ENCODE measurements around the gene PRRG4.

Gene PRRG4

DNA sequence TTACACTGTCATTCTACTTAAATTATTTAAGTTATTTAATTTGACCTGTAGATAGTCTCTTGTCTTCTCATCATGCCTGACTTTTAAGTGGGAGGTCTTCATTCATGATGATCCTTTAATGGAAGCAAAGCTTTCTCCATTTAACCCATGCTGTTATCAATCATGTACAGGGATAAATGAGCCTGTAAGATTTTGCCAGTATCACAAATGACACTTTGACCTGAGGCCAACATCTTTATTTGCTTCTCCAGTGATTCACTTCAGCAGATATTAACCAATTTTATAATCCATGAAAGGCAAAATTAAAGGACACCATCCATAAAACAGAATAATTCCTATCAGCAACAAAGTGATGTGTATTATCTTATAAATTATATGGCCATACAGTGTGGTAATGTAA, 42.9 kb upstream of the PRRG4 start:
- Histone ChIP-seq H3K4me3 (ENCODE audit: low read length in 2 of 2) (no peak overlapping the region), H3K4me1 (ENCODE audit: control insufficient read depth in 2 of 2, insufficient read depth in 1 of 2, low read depth in 1 of 2, low read length in 2 of 2) (no peaks in the 10 kb centered on the region), H3K18ac (ENCODE audit: low read length) (no peak overlapping the region), H3K27ac (replicated peaks; ENCODE audit: low read length) (no peak overlapping the region), H3K27me3 (ENCODE audit: control insufficient read depth in 3 of 3, insufficient read depth in 3 of 3, low read depth in 1 of 3, low read length in 3 of 3) (peaks cover 0 to 16% (median 0%) of the 10 kb centered on the region in 3 experiments), H3K9ac (ENCODE audit: low read depth, low read length, poor library complexity) (no peak overlapping the region), H3K23ac (ENCODE audit: low read depth, low read length, poor library complexity) (no peak overlapping the region), H2BK5ac (ENCODE audit: low read length) (no peak overlapping the region), H3K4ac (ENCODE audit: low read length) (no peak overlapping the region), H3K14ac (ENCODE audit: low read length) (no peak overlapping the region), H2BK120ac (ENCODE audit: low read depth, low read length) (no peak overlapping the region), H2BK15ac (ENCODE audit: low read length) (no peak overlapping the region), H4K91ac (ENCODE audit: low read depth, low read length, poor library complexity) (no peak overlapping the region), H2BK12ac (ENCODE audit: low read length) (no peak overlapping the region), H2AK5ac (ENCODE audit: low read depth, low read length) (no peak overlapping the region), H3K4me2 (ENCODE audit: insufficient read depth, low read length, poor library complexity, severe bottlenecking) (no peak overlapping the region), H4K8ac (ENCODE audit: low read depth, low read length) (no peak overlapping the region), H3K9me3 (replicated peaks in 1 of 2; ENCODE audit: control insufficient read depth in 2 of 2, insufficient read depth in 1 of 2, low read depth in 1 of 2, low read length in 2 of 2) (no peaks in the 10 kb centered on the region), H2AFZ (ENCODE audit: low read length) (no peak overlapping the region), H3K36me3 (replicated peaks in 1 of 2; ENCODE audit: control insufficient read depth in 2 of 2, insufficient read depth in 2 of 2, low read length in 2 of 2) (no peaks in the 10 kb centered on the region), H3K79me1 (ENCODE audit: low read depth, low read length) (no peaks in the 10 kb centered on the region)
- no peak for DNase-seq (ENCODE audit: low spot score)

GRCh38 chr11:32790916-32791315, 38.8 kb upstream of the PRRG4 start:
- Histone ChIP-seq H3K18ac (ENCODE audit: low read length) (no peak overlapping the region), H2BK120ac (ENCODE audit: low read depth, low read length) (no peak overlapping the region), H2BK15ac (ENCODE audit: low read length) (no peak overlapping the region), H2AK5ac (ENCODE audit: low read depth, low read length) (no peak overlapping the region), H3K79me1 (ENCODE audit: low read depth, low read length) (no peaks in the 10 kb centered on the region), H2BK5ac (ENCODE audit: low read length) (no peak overlapping the region), H3K4me2 (ENCODE audit: insufficient read depth, low read length, poor library complexity, severe bottlenecking) (no peak overlapping the region), H3K36me3 (replicated peaks in 1 of 2; ENCODE audit: control insufficient read depth in 2 of 2, insufficient read depth in 2 of 2, low read length in 2 of 2) (no peaks in the 10 kb centered on the region), H3K9ac (ENCODE audit: low read depth, low read length, poor library complexity) (no peak overlapping the region), H3K27me3 (ENCODE audit: control insufficient read depth in 3 of 3, insufficient read depth in 3 of 3, low read depth in 1 of 3, low read length in 3 of 3) (peaks cover 0 to 25% (median 0%) of the 10 kb centered on the region in 3 experiments), H3K4me3 (ENCODE audit: low read length in 2 of 2) (no peak overlapping the region), H3K27ac (replicated peaks; ENCODE audit: low read length) (no peak overlapping the region), H3K23ac (ENCODE audit: low read depth, low read length, poor library complexity) (no peak overlapping the region), H3K14ac (ENCODE audit: low read length) (no peak overlapping the region), H3K9me3 (replicated peaks in 1 of 2; ENCODE audit: control insufficient read depth in 2 of 2, insufficient read depth in 1 of 2, low read depth in 1 of 2, low read length in 2 of 2) (no peaks in the 10 kb centered on the region), H4K91ac (ENCODE audit: low read depth, low read length, poor library complexity) (no peak overlapping the region), H3K4me1 (ENCODE audit: control insufficient read depth in 2 of 2, insufficient read depth in 1 of 2, low read depth in 1 of 2, low read length in 2 of 2) (no peaks in the 10 kb centered on the region), H4K8ac (ENCODE audit: low read depth, low read length) (no peak overlapping the region), H2BK12ac (ENCODE audit: low read length) (no peak overlapping the region), H3K4ac (ENCODE audit: low read length) (no peak overlapping the region), H2AFZ (ENCODE audit: low read length) (no peak overlapping the region)
- WGBS, 2 donors (ENCODE audit: extremely low coverage in 2 of 2, insufficient read length in 2 of 2, insufficient replicate concordance in 1 of 2) = no CpG with 5 or more reads among the region's 1 CpG
- no peak for DNase-seq (ENCODE audit: low spot score)

DNA sequence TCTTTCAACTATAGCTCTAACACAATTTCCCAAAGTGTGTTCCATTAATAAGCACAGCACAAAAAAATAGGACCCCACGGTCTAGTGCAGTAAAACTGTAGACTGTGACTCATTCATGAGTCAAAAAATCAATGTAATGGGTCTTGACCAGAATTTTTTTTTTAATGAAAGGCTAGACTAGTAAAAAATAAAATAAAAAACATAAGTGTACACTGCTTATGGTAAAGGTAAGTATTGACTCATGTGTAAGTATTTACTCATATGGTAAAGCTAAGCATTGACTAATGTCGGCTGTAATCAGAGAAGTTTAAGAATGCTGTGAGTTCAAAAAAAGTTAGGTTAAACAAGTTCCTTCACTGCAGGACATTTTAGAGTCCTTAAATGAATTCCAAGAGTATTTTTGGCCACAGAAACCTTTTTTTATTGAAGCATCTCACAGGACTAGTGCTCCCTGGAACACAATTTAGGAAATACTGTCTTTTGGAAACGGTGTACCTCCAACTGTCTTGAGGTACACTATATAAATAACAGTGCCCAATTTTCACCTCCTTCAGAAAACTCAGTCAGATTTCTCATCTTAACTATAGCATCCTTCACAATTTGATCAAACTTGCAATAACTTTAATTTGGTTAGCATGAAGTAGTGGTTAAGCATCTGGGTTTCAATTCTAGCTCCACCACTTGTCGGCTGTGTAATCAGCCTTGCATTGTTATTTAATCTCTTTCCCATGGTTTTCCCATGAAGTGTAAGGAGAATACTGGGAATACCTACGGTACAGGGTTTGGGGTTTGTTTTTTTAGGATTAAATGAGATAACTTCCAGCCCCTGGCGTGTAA, 37.4 kb upstream of the PRRG4 start:
- DNase-seq (ENCODE audit: low spot score) = no peak
- Histone ChIP-seq H3K9ac (ENCODE audit: low read depth, low read length, poor library complexity) (no peak overlapping the region), H2BK15ac (ENCODE audit: low read length) (no peak overlapping the region), H3K79me1 (ENCODE audit: low read depth, low read length) (no peaks in the 10 kb centered on the region), H4K91ac (ENCODE audit: low read depth, low read length, poor library complexity) (no peak overlapping the region), H2BK120ac (ENCODE audit: low read depth, low read length) (no peak overlapping the region), H2BK12ac (ENCODE audit: low read length) (no peak overlapping the region), H2BK5ac (ENCODE audit: low read length) (no peak overlapping the region), H3K14ac (ENCODE audit: low read length) (no peak overlapping the region), H3K4me3 (ENCODE audit: low read length in 2 of 2) (no peak overlapping the region), H3K4ac (ENCODE audit: low read length) (no peak overlapping the region), H3K9me3 (replicated peaks in 1 of 2; ENCODE audit: control insufficient read depth in 2 of 2, insufficient read depth in 1 of 2, low read depth in 1 of 2, low read length in 2 of 2) (no peaks in the 10 kb centered on the region), H3K27ac (replicated peaks; ENCODE audit: low read length) (no peak overlapping the region), H3K4me2 (ENCODE audit: insufficient read depth, low read length, poor library complexity, severe bottlenecking) (no peak overlapping the region), H3K4me1 (ENCODE audit: control insufficient read depth in 2 of 2, insufficient read depth in 1 of 2, low read depth in 1 of 2, low read length in 2 of 2) (no peaks in the 10 kb centered on the region), H2AK5ac (ENCODE audit: low read depth, low read length) (no peak overlapping the region), H3K36me3 (replicated peaks in 1 of 2; ENCODE audit: control insufficient read depth in 2 of 2, insufficient read depth in 2 of 2, low read length in 2 of 2) (no peaks in the 10 kb centered on the region), H3K27me3 (ENCODE audit: control insufficient read depth in 3 of 3, insufficient read depth in 3 of 3, low read depth in 1 of 3, low read length in 3 of 3) (peaks cover 0 to 25% (median 0%) of the 10 kb centered on the region in 3 experiments), H4K8ac (ENCODE audit: low read depth, low read length) (no peak overlapping the region), H3K18ac (ENCODE audit: low read length) (no peak overlapping the region), H2AFZ (ENCODE audit: low read length) (no peak overlapping the region), H3K23ac (ENCODE audit: low read depth, low read length, poor library complexity) (no peak overlapping the region)
- WGBS, 2 donors (ENCODE audit: extremely low coverage in 2 of 2, insufficient read length in 2 of 2, insufficient replicate concordance in 1 of 2) = no CpG with 5 or more reads among the region's 6 CpGs

DNA sequence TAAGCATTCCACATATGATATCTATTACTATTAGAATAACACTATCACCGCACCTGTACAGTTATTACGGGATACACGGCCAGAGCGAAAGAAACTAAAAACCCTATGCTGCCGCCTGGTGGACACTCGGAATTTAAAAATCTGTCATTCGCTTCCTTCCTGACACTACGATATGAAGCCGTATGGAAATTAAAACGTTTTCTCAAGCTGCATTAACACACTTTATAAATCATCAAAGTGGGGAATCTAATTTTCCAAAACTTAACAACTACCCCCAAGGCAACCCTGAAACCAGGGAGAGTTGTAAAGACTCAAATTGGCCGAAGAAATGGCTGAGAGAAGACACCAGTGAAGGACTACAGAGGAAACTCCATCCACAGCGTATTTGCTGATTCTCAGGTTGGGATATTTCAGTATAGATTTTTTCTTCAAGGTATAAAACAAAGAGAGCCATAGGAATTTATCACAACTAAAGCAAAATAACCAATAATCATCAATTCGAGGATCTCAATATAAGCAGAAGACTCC, 36.7 kb upstream of the PRRG4 start:
- Histone ChIP-seq H2BK15ac (ENCODE audit: low read length) (no peak overlapping the region), H3K79me1 (ENCODE audit: low read depth, low read length) (no peaks in the 10 kb centered on the region), H2AK5ac (ENCODE audit: low read depth, low read length) (no peak overlapping the region), H2AFZ (ENCODE audit: low read length) (peak overlapping the region; percentile 64), H3K9me3 (replicated peaks in 1 of 2; ENCODE audit: control insufficient read depth in 2 of 2, insufficient read depth in 1 of 2, low read depth in 1 of 2, low read length in 2 of 2) (no peaks in the 10 kb centered on the region), H3K4me3 (ENCODE audit: low read length in 2 of 2) (no peak overlapping the region), H4K91ac (ENCODE audit: low read depth, low read length, poor library complexity) (no peak overlapping the region), H3K9ac (ENCODE audit: low read depth, low read length, poor library complexity) (no peak overlapping the region), H3K4ac (ENCODE audit: low read length) (no peak overlapping the region), H3K4me2 (ENCODE audit: insufficient read depth, low read length, poor library complexity, severe bottlenecking) (no peak overlapping the region), H3K4me1 (ENCODE audit: control insufficient read depth in 2 of 2, insufficient read depth in 1 of 2, low read depth in 1 of 2, low read length in 2 of 2) (no peaks in the 10 kb centered on the region), H2BK5ac (ENCODE audit: low read length) (no peak overlapping the region), H3K27me3 (ENCODE audit: control insufficient read depth in 3 of 3, insufficient read depth in 3 of 3, low read depth in 1 of 3, low read length in 3 of 3) (peaks cover 0 to 29% (median 0%) of the 10 kb centered on the region in 3 experiments), H2BK12ac (ENCODE audit: low read length) (no peak overlapping the region), H3K27ac (replicated peaks; ENCODE audit: low read length) (no peak overlapping the region), H2BK120ac (ENCODE audit: low read depth, low read length) (no peak overlapping the region), H3K36me3 (replicated peaks in 1 of 2; ENCODE audit: control insufficient read depth in 2 of 2, insufficient read depth in 2 of 2, low read length in 2 of 2) (no peaks in the 10 kb centered on the region), H3K23ac (ENCODE audit: low read depth, low read length, poor library complexity) (no peak overlapping the region), H3K14ac (ENCODE audit: low read length) (no peak overlapping the region), H4K8ac (ENCODE audit: low read depth, low read length) (no peak overlapping the region), H3K18ac (ENCODE audit: low read length) (no peak overlapping the region)
- peak; percentile 27 for DNase-seq (ENCODE audit: low spot score)
- WGBS, 2 donors (ENCODE audit: extremely low coverage in 2 of 2, insufficient read length in 2 of 2, insufficient replicate concordance in 1 of 2) = no CpG with 5 or more reads among the region's 13 CpGs

Data from neuronal stem cell (in vitro differentiated cells).